Activated CD8-positive, alpha-beta T cell treated with anti-CD3 and anti-CD28 coated beads, Interleukin-2, amount 10 ng/mL, durations not matched to agents 7 days and 5 days (primary cell): ENCODE data around the gene HDAC4. TPM values are rescaled to one million over a fixed set of nuclear protein-coding genes. Genes with fewer than 3 reads are reported as not detected.

ENCODE experiments used
- ATAC-seq: fragments of 150-1000 bp; cut with Tn5 transposase; one replicate; pipeline ENCODE4 v1.10.0; 2021; ENCODE audit warnings: moderate library complexity
- CTCF ChIA-PET: fragments of 350-600 bp; sonication (Branson Sonifier 250); formaldehyde crosslinking; loops from one replicate; lab custom pipeline; 2021; ENCODE audit warnings: antibody characterized with exemption; lab: Charles Lee
- POLR2A ChIA-PET: fragments of 350-600 bp; sonication (Branson Sonifier 250); formaldehyde crosslinking; loops from one replicate; lab custom pipeline; 2021; ENCODE audit warnings: antibody characterized with exemption; lab: Charles Lee
- DNase-seq: peaks from one replicate; pipeline ENCODE4 v3.0.0-alpha.2; 2020
- H3K27ac Mint-ChIP-seq: one replicate; pipeline ENCODE4 v1.8.0; 2021; ENCODE audit warnings: mild to moderate bottlenecking, mixed read lengths
- H3K27me3 Mint-ChIP-seq: one replicate; pipeline ENCODE4 v1.8.0; 2021; ENCODE audit warnings: low read depth, mixed read lengths
- H3K36me3 Mint-ChIP-seq: one replicate; pipeline ENCODE4 v1.8.0; 2021; ENCODE audit warnings: low read depth, mixed read lengths
- H3K4me1 Mint-ChIP-seq: one replicate; pipeline ENCODE4 v1.8.0; 2021; ENCODE audit warnings: low read depth, mixed read lengths
- H3K4me3 Mint-ChIP-seq: one replicate; pipeline ENCODE4 v1.8.0; 2021; ENCODE audit warnings: mild to moderate bottlenecking, mixed read lengths
- H3K9me3 Mint-ChIP-seq: one replicate; pipeline ENCODE4 v1.8.0; 2022; ENCODE audit warnings: mixed read lengths; ENCODE audit not compliant: insufficient read depth
- total RNA-seq, 2 experiments: library from RNA; stranded (reverse); gene quantifications; one replicate each; pipeline ENCODE4 v1.2.3, GENCODE V29; 2021

HDAC4 gene
- total RNA-seq, 2 experiments from 2014 or later, result 50.7 to 58.8 TPM

GRCh38 chr2:239161711-239162140 lies 239.1 kb downstream of the HDAC4 start:
- Mint-ChIP-seq H3K4me1 (peaks cover 29% of the 10 kb centered on the region), H3K36me3 (peaks cover 41% of the 10 kb centered on the region), H3K9me3 (peaks cover 3% of the 10 kb centered on the region), H3K27me3 (no peaks in the 10 kb centered on the region), H3K27ac (no peak overlapping the region), H3K4me3 (no peak overlapping the region)
- no peak for ATAC-seq
- DNase-seq, result no peak
- POLR2A ChIA-PET, result interaction anchor here (0.6 kb wide), 1 partner anchor 399 kb away, joined by 3 read pairs; no protein-coding TSS in a partner anchor
- CTCF ChIA-PET, result no interaction called here

- peaks cover 3% of the 10 kb centered on the region for H3K9me3 Mint-ChIP-seq
- peaks cover 26% of the 10 kb centered on the region for H3K4me1 Mint-ChIP-seq
- ATAC-seq, result no peak
- no peak overlapping the region for H3K4me3 Mint-ChIP-seq
- no peak overlapping the region for H3K27ac Mint-ChIP-seq
- CTCF ChIA-PET, result no interaction called here
- POLR2A ChIA-PET, result interaction anchor here (1.0 kb wide), 1 partner anchor 161 kb away, joined by 3 read pairs; no protein-coding TSS in a partner anchor
- peaks cover 50% of the 10 kb centered on the region for H3K36me3 Mint-ChIP-seq
- no peaks in the 10 kb centered on the region for H3K27me3 Mint-ChIP-seq
- no peak for DNase-seq
Measured at GRCh38 chr2:239160226-239161143, 240.3 kb downstream of the HDAC4 start.

GRCh38 chr2:239159476-239159911 lies 241.3 kb downstream of the HDAC4 start:
- ChIA-PET CTCF (no interaction called here), POLR2A (no interaction called here)
- Mint-ChIP-seq H3K4me3 (no peak overlapping the region), H3K9me3 (peaks cover 3% of the 10 kb centered on the region), H3K27me3 (no peaks in the 10 kb centered on the region), H3K27ac (no peak overlapping the region), H3K4me1 (peaks cover 23% of the 10 kb centered on the region), H3K36me3 (peaks cover 52% of the 10 kb centered on the region)
- ATAC-seq (no peak), DNase-seq (no peak)

GRCh38 chr2:239158641-239159475 lies 242.0 kb downstream of the HDAC4 start:
- no peak overlapping the region for H3K27ac Mint-ChIP-seq

GRCh38 chr2:239157771-239158170 lies 243.0 kb downstream of the HDAC4 start:
- no peak for DNase-seq
- CTCF ChIA-PET, result no interaction called here
- H3K27ac Mint-ChIP-seq, result no peak overlapping the region
- H3K27me3 Mint-ChIP-seq, result no peaks in the 10 kb centered on the region
- H3K4me3 Mint-ChIP-seq, result no peak overlapping the region
- peaks cover 11% of the 10 kb centered on the region for H3K4me1 Mint-ChIP-seq
- H3K36me3 Mint-ChIP-seq, result peaks cover 68% of the 10 kb centered on the region
- POLR2A ChIA-PET, result no interaction called here
- peaks cover 3% of the 10 kb centered on the region for H3K9me3 Mint-ChIP-seq
- ATAC-seq, result no peak

More at GRCh38 chr2:239158641-239159475, 242.0 kb downstream of the HDAC4 start:
- H3K4me3 Mint-ChIP-seq, result no peak overlapping the region
- peaks cover 19% of the 10 kb centered on the region for H3K4me1 Mint-ChIP-seq
- H3K36me3 Mint-ChIP-seq, result peaks cover 57% of the 10 kb centered on the region
- ChIA-PET POLR2A (no interaction called here), CTCF (no interaction called here)
- no peaks in the 10 kb centered on the region for H3K27me3 Mint-ChIP-seq
- peaks cover 3% of the 10 kb centered on the region for H3K9me3 Mint-ChIP-seq
- no peak for DNase-seq
- no peak for ATAC-seq

- Mint-ChIP-seq H3K27ac (no peak overlapping the region), H3K27me3 (no peaks in the 10 kb centered on the region), H3K9me3 (peaks cover 3% of the 10 kb centered on the region), H3K36me3 (peaks cover 68% of the 10 kb centered on the region), H3K4me1 (peaks cover 11% of the 10 kb centered on the region), H3K4me3 (no peak overlapping the region)
- ATAC-seq (no peak), DNase-seq (no peak)
- POLR2A ChIA-PET, result no interaction called here
- CTCF ChIA-PET, result no interaction called here
Measured at GRCh38 chr2:239157269-239157668, 243.6 kb downstream of the HDAC4 start.

- CTCF ChIA-PET, result no interaction called here
- H3K4me3 Mint-ChIP-seq, result no peak overlapping the region
- H3K9me3 Mint-ChIP-seq, result peaks cover 3% of the 10 kb centered on the region
- H3K4me1 Mint-ChIP-seq, result peaks cover 16% of the 10 kb centered on the region
- POLR2A ChIA-PET, result no interaction called here
- peaks cover 68% of the 10 kb centered on the region for H3K36me3 Mint-ChIP-seq
- ATAC-seq (no peak), DNase-seq (no peak)
- H3K27me3 Mint-ChIP-seq, result no peaks in the 10 kb centered on the region
- H3K27ac Mint-ChIP-seq, result no peak overlapping the region
Measured at GRCh38 chr2:239156516-239157265, 244.1 kb downstream of the HDAC4 start.

- no peak for ATAC-seq
- H3K4me3 Mint-ChIP-seq, result no peak overlapping the region
- H3K9me3 Mint-ChIP-seq, result peaks cover 6% of the 10 kb centered on the region
- H3K4me1 Mint-ChIP-seq, result peaks cover 22% of the 10 kb centered on the region
- POLR2A ChIA-PET, result no interaction called here
- CTCF ChIA-PET, result no interaction called here
- no peaks in the 10 kb centered on the region for H3K27me3 Mint-ChIP-seq
- no peak overlapping the region for H3K27ac Mint-ChIP-seq
- no peak for DNase-seq
- H3K36me3 Mint-ChIP-seq, result peaks cover 68% of the 10 kb centered on the region
Measured at GRCh38 chr2:239155806-239156480, 244.9 kb downstream of the HDAC4 start.

- no peak for ATAC-seq
- Mint-ChIP-seq H3K4me1 (peaks cover 29% of the 10 kb centered on the region), H3K36me3 (peaks cover 67% of the 10 kb centered on the region), H3K4me3 (no peak overlapping the region), H3K27me3 (no peaks in the 10 kb centered on the region), H3K27ac (no peak overlapping the region), H3K9me3 (peaks cover 10% of the 10 kb centered on the region)
- no peak for DNase-seq
- ChIA-PET CTCF (no interaction called here), POLR2A (no interaction called here)
Measured at GRCh38 chr2:239154971-239155805, 245.6 kb downstream of the HDAC4 start.

- peaks cover 9% of the 10 kb centered on the region for H3K9me3 Mint-ChIP-seq
- H3K27me3 Mint-ChIP-seq, result no peaks in the 10 kb centered on the region
- H3K27ac Mint-ChIP-seq, result no peak overlapping the region
- ChIA-PET POLR2A (interaction anchor here (0.6 kb wide), 1 partner anchor 10 kb away, joined by 3 read pairs; no protein-coding TSS in a partner anchor), CTCF (no interaction called here)
- no peak overlapping the region for H3K4me3 Mint-ChIP-seq
- ATAC-seq, result no peak
- peaks cover 61% of the 10 kb centered on the region for H3K36me3 Mint-ChIP-seq
- peaks cover 27% of the 10 kb centered on the region for H3K4me1 Mint-ChIP-seq
- no peak for DNase-seq
Measured at GRCh38 chr2:239153806-239154591, 246.8 kb downstream of the HDAC4 start.
